NCI-H146 treated with DMSO at 0.1 percent for 48 hours (cell line): ENCODE measurements around the gene MBP.

Experiments used
- DNase-seq: peaks from one replicate; lab custom pipeline; 2025; ENCODE audit not compliant: unreplicated experiment; lab: John Stamatoyannopoulos, UW

Gene MBP

GRCh38 chr18:77053616-77054287 lies 78.8 kb downstream of the MBP start:
- DNase-seq = no peak

DNA sequence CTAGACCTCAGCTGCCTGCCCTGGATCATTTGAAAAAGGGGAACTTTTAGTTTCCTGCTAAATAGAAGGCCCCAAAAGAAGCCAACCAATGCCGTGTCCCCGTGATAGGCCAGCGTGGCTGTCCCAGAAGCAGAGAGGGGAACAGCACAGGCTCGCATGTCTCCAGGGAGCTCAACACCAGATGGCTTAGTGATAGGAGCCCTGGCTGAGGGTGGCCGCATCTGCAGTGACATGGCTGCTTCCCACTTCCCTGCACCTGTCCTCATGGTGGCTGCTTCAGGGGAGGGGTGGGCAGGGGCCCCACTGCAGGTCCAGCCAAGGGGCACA lies 79.6 kb downstream of the MBP start:
- DNase-seq = no peak

DNA sequence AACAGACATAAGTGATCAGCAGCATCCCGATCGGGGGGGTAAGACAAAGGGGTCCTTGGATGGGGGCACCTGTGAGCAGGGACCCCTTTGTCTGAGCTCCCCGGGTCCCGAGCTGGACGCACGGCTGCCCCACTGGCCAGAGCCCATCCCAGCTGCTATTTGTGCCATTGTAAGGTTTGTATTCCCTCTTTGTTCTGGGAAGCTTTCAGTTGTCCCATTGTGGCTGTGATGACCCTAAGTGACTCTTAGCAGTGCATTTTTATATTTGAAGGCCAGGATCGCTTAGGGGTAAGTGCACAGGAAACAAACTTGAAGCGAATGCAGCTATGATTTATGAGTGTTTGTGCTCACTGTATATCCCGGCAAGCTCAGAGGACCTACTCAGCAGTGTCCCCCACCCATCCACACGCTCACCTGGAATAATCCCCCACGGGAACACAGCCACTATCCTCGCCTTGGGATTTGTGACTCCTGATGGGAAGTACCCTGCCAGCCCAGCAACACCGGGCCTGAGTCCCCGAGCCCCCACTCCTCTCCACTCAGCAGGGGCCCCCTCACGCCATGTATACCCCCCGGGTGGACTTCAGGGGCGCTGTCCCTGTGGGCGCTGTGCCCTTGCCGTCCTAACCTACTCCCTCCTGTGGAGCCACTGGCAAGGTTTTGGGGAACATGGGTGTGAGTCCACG lies 80.1 kb downstream of the MBP start:
- DNase-seq = no peak

DNA sequence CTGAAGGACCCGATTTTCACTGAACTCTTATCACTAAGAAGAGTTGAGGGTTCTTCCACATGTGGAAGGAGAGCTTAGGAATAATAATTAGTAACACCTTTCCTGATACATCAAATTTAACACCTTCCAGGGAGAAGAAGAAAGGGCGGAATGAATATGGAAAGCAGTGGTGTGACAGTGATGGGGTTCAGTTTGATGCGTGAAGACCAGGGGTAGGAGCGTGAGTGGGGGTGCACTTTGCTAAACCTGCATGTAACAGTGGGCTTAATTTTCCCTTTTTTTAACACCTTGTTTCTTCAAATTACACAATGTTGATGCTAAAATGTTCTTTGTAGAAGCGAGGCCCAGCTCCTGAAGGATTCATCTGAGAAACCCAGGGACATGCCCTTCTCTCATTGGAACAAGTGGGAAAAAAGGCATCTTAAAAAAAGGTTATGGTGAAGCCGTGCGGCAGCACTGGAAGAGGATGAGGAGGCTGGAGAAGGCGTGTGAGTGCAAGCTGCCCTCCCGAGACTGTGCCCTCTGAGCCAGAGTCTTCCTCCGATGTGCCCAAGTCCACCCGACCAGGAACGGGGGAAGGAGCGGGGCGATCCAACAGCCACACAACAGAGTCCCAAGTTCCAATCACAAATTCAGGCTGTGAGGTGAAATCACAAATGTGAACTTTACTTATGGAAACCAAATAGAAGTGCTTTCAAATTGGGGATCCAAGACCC lies 80.8 kb downstream of the MBP start:
- no peak for DNase-seq

DNA sequence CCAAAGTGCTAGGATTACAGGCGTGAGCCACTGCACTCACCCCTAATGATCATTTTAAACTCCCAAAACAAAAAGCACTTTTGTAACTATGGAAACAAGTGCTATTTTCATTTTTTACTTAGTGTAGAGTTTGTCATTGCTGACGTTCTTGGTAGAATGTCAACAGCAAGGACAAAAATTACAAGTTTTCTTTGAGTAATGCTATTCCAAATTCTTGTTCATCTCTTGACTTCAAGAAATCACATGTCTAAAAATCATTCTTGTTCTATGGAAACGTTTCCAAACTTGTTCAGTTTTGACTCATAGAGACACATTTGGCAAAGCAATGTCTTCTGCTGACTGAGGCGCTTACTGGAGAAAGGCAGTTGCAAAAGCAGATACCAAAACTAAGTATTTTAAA lies 82.6 kb downstream of the MBP start:
- no peak for DNase-seq

DNA sequence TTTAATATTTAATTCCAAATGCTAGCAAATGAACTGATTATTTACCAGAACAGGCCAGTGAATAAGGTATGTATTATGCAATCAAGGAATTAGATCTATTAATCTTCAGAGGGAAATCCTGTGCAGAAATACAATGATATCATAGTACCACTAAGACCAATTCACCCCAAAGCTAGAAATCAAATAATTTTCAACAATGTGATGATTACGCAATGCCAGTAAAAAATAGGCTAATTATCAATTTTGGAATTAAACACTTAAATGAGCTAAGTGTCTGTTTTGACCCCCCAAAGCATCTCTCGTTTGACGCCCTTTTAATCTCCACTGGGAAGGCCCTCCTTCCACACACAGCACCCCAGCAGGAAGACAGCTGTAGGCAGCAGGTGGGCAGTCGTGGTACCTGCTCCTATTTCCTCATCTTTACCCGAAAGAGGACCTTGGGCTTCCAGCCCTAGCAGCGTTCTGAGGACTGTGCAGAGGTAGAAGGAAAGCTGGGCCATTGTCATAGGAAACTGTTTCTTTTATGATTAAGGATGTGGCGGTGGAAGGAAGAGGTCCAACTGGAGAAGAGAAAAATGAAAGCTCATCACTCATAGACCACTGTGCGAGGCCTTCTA lies 84.7 kb downstream of the MBP start:
- no peak for DNase-seq

DNA sequence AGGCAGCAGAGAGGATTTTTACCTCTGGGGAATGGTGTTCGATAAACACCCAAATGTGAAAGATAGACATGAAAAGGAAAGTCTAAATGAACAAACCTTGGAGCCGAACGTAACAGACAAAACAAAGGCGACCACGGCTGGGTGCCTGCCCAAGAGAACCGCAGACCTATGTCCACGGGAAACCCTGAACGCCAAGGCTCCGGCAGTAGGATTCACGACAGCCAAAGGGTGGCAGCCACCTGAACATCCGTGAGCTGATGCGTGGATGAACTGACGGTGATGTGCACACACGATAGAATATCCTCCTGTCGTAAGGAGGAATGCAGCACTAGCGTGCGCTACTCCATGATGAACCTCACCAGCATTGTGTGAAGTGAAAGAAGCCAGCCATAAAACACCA lies 85.6 kb downstream of the MBP start:
- no peak for DNase-seq

GRCh38 chr18:77046409-77046808 lies 86.2 kb downstream of the MBP start:
- DNase-seq = no peak

GRCh38 chr18:77045677-77046076 lies 86.9 kb downstream of the MBP start:
- DNase-seq = no peak

DNA sequence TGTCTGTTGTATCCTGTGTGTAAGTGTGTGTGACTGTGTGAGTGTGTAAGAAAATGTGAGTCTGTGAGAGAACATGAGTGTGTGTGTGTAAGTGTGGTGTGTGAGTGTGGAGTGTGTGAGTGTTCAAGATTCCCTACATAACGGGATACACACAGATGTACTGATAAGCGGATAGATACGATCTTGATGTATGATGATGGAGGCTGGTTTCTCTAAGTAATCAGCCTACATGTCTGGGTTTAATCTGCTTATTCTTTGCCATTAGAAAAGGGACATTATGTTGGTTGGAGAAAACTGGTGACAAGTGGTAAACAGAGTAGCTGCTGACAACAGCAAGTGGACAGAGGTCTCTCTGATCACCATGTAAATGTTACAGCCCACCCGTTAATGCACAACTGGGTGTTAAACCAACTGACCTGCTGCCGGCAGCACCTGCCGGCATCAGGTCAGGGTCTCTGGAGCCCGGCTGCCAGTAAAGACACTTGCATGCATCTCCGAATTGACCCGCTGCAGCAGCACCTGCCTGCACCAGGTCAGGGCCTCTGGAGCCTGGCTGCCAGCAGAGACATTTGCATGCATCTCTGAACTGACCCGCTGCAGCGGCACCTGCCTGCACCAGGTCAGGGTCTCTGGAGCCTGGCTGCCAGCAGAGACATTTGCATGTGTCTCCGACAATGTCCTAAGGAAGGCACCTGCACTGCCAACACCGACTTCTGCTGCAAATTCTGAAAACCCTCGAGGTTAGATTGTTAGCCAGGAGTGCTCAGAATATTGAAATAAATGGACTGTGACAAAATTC lies 87.5 kb downstream of the MBP start:
- no peak for DNase-seq

DNA sequence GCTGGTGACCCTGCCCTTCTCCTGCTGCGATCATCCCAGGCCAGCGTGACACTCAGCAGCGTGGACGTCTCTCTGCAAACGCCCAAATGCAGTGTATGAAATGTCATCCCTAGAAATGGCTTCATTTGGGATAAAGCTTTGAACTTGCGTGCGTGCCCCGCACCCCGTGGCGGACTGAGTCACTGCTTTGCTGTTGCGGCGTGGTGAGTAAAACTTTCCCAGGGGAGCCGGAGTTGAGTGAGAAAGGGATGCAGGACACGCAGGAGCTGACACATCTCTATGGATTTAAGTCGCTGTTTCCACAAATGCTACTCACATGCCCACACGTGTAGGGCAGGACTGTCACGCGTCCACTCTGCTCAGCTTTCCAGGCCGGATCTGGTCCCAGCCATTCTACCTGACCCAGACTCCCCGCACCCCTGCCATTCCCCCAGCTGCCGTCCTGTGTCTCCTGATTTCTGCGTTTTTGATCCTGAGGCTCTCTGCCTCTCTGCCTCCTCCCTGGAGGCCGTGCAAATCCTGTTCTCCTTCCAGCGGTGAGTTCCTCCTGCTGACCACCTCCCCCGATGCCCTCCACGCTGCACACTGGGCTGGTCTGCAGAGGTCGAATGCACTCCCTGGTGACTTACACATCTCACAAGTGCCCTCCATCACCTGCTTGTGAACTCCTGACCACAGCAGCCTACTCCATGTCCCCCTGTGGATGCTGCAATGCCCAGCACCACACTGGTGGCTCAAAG lies 88.9 kb downstream of the MBP start:
- DNase-seq = no peak

DNA sequence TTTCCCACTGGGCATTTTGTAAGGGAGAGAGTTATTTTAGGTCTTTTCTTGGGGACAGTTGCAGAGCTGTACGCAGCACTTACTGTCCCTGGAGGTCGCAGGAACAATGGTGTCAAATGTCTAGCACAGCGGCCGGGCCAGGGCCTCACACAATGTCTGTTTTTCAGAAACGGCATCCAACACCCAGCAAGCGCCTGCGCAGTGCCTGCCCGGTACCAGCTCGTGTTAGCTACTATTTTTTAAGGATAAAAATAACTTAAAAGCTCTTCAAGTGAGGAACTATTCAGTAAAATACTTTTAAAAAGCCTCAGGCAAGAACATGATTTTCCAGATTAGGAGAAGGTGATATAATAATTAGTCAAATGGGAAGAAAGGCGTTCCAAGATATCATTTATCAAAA lies 90.0 kb downstream of the MBP start:
- DNase-seq = no peak

- no peak for DNase-seq
These were observed 93.1 kb downstream of the MBP start for GRCh38 chr18:77039196-77040130.

GRCh38 chr18:77038182-77038858 lies 94.3 kb downstream of the MBP start:
- DNase-seq = no peak

DNA sequence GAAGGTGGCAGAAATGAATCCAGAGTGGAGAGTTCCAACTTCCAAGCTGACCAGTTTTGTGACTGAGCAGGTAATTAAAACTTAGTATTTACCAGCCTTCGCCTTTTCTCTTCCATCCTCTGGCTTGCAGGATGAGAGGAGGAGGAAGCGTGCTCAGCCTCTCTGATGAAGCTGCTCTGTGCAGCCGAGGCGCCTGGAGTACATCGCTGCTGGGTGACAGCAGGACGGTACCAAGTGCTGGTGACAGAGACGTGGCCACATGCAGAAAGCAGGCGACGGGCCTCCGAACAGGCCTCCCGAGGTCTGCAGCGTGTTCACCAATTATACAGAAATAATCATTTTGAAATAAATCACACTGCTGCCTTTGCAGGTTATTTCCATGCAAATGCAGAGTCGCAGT lies 95.0 kb downstream of the MBP start:
- DNase-seq = no peak

DNA sequence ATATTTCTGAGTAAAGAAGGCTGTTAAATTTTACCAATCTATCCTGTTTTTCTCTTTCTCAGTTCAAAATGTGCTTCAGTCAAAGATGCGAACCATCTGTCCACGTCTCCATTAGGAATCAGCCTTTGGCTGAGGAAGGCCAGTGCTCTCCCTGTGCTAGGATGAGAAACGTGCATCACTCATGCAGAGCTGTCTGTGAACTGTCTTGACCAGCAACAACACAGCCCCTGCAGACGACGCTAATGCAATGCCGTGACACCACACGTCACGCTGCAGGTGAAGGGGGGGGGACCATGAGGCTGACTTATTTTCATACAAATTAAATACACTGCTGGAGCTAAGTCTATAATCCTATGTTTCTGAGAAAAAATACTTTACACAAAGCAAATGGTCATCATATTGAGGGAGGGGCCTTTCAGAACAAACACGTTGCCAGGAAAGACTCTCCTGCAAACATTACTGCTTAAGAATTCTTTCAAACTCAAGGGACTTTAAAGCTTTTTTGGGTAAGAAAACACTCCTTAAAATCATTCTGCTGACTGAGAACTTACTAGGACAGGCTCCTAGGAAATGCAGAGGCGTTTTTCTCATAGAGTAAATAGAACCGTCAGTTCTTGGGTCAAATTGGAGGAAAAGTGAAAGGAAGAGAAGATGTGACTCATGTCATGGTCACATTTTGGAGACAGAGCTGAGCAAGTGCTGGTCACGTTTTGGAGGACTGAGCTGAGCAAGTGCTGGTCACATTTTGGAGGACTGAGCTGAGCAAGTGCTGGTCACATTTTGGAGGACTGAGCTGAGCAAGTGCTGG lies 97.0 kb downstream of the MBP start:
- DNase-seq = no peak

DNA sequence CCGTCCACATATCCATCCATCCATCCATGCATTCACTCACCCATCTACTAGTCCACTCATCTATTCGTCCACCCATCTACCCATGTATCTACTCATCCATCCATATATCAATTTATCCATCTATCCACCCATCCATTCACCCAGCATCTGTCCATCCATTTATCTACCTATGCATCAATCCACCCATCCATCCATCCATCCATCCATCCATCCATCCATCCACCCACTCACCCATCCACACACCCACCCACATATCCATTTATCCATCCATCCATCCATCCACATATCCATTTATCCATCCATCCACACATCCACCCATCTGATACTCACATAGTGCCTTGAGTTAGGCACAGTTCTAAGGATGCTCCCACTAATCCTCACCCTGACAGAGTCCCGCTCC lies 99.0 kb downstream of the MBP start:
- DNase-seq = no peak

- no peak for DNase-seq
These were observed 100.3 kb downstream of the MBP start for GRCh38 chr18:77032181-77032701.
